ENCODE measurements around the gene CYTH3.

CYTH3 gene

DNA sequence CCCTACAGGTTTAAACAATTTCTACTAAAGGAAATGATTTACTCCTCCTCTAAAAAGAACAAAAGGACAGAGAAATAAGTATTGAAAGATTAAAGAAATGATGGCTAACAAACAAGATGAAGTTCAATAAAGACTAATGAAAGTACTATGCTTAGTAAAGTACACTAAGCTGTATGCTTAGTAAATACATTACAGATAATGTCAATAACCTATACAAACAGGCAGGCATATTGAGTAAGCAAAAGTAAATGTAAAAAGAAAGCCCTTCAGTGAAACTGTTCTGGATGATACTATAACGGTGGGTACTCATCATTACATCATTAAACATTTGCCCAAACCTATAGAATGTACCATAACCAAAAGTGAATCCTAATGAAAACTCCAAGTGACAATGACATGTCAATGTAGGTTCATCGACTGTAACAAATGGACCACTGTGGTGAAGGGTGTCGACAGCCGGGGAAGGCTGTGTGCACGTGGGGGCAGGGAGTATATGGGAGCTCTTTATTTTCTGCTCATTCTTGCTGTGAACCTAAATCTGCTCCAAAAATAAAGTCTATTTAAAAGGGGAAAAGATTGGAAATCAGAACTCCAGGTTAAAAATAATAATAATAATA is 34.0 kb downstream of the CYTH3 start:
- Histone ChIP-seq H3K27me3 (ENCODE audit: insufficient read depth, poor library complexity, severe bottlenecking) (no peaks in the 10 kb centered on the region), H3K9me3 (ENCODE audit: severe bottlenecking) (no peaks in the 10 kb centered on the region), H3K27ac (ENCODE audit: poor library complexity, severe bottlenecking) (no peak overlapping the region), H3K4me1 (ENCODE audit: insufficient read depth, poor library complexity, severe bottlenecking) (no peaks in the 10 kb centered on the region), H3K36me3 (ENCODE audit: low read depth) (no peaks in the 10 kb centered on the region), H3K4me3 (ENCODE audit: severe bottlenecking) (no peak overlapping the region)
- no peak; the same call in 2 of the 3 replicates for ATAC-seq (ENCODE audit: low read depth)
- TF ChIP-seq, protein P1, sequence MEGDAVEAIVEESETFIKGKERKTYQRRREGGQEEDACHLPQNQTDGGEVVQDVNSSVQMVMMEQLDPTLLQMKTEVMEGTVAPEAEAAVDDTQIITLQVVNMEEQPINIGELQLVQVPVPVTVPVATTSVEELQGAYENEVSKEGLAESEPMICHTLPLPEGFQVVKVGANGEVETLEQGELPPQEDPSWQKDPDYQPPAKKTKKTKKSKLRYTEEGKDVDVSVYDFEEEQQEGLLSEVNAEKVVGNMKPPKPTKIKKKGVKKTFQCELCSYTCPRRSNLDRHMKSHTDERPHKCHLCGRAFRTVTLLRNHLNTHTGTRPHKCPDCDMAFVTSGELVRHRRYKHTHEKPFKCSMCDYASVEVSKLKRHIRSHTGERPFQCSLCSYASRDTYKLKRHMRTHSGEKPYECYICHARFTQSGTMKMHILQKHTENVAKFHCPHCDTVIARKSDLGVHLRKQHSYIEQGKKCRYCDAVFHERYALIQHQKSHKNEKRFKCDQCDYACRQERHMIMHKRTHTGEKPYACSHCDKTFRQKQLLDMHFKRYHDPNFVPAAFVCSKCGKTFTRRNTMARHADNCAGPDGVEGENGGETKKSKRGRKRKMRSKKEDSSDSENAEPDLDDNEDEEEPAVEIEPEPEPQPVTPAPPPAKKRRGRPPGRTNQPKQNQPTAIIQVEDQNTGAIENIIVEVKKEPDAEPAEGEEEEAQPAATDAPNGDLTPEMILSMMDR (IDR thresholded peaks at IDR 0.05; ENCODE audit: poor library complexity, severe bottlenecking), result no peak
- no peak for DNase-seq (ENCODE audit: low spot score)

DNA sequence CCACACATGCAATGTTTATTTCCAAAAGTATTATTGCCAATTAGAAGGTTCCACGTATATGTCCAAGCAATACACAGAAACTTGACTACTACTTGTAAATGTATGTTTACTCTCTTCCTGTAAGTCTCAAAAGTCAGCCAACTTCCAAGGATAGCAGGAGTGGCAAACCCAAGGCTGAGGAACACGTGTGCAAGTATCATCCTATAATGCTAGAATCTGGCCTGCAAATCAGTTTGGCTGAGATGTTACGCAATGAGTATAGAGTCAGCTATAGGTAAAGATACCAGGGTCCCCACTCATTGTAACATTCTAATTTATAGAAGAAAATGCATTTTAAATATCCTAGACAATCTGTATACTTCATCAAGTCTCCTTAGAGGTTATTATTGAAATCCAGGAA is 34.7 kb downstream of the CYTH3 start:
- H3K27ac ChIP-seq (ENCODE audit: poor library complexity, severe bottlenecking), result no peak overlapping the region
- TF ChIP-seq, protein P1 (IDR thresholded peaks at IDR 0.05; ENCODE audit: poor library complexity, severe bottlenecking), result no peak
- ATAC-seq (ENCODE audit: low read depth) (no peak), DNase-seq (ENCODE audit: low spot score) (no peak)
- H3K4me1 ChIP-seq (ENCODE audit: insufficient read depth, poor library complexity, severe bottlenecking), result no peaks in the 10 kb centered on the region
- no peak overlapping the region for H3K4me3 ChIP-seq (ENCODE audit: severe bottlenecking)
- no peaks in the 10 kb centered on the region for H3K36me3 ChIP-seq (ENCODE audit: low read depth)
- H3K27me3 ChIP-seq (ENCODE audit: insufficient read depth, poor library complexity, severe bottlenecking), result no peaks in the 10 kb centered on the region
- no peaks in the 10 kb centered on the region for H3K9me3 ChIP-seq (ENCODE audit: severe bottlenecking)

DNA sequence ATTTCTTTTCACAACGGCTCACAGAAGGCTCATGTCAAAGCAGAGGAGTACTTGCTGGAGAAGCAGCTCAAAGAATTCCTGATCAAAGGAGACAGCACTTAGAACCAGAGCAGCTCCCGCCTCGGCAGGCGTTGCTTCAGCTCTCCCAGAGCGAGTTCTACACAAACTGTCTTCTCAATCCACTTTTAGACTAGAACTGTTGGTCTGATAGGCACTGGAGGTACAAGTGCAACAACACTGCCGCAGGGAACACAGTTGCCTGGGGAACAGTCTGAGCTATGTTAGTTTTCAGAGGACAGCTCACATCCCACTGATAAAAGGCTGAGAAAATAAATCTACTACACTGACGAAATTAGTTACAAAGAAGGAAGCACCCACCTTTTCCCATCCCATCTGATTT is 35.4 kb downstream of the CYTH3 start:
- no peaks in the 10 kb centered on the region for H3K27me3 ChIP-seq (ENCODE audit: insufficient read depth, poor library complexity, severe bottlenecking)
- no peak overlapping the region for H3K4me3 ChIP-seq (ENCODE audit: severe bottlenecking)
- H3K27ac ChIP-seq (ENCODE audit: poor library complexity, severe bottlenecking), result no peak overlapping the region
- TF ChIP-seq, protein P1 (IDR thresholded peaks at IDR 0.05; ENCODE audit: poor library complexity, severe bottlenecking), result no peak
- DNase-seq (ENCODE audit: low spot score) (no peak), ATAC-seq (ENCODE audit: low read depth) (no peak)
- H3K36me3 ChIP-seq (ENCODE audit: low read depth), result no peaks in the 10 kb centered on the region
- no peaks in the 10 kb centered on the region for H3K4me1 ChIP-seq (ENCODE audit: insufficient read depth, poor library complexity, severe bottlenecking)
- H3K9me3 ChIP-seq (ENCODE audit: severe bottlenecking), result no peaks in the 10 kb centered on the region

DNA sequence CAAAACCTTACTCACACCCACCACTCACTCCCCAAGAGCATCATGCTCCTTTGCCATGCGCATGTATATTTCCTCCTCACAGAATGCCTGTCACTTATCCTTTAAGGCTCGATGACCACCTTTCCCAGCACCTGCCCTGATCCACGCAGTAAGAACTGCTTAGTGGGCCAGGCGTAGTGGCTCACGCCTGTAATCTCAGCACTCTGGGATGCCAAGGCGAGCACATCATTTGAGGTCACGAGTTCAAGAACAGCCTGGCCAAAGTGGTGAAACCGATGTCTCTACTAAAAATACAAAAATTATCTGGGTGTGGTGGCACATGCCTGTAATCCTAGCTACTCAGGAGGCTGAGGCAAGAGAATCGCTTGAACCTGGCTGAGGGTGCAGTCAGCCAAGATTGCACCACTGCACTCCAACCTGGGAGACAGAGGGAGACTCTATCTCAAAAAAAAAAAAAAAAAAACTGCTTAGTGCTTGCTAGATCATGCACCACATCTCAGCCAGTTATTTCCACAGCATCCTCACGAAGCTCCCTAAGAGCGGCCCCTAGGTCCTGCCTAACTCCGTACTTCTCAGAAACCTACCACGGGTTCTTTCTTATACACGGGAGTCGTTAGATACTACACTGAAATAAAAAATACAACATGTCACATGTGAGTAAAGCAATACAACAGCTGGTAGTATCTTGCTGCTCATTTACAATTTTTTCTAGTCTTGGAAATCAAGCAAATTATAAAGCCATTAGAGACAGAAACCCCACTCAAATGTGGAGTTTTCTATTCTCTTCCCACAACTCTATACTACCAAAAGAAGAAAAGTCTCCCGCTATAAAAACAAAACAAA is 37.2 kb downstream of the CYTH3 start:
- TF ChIP-seq, protein P1 (IDR thresholded peaks at IDR 0.05; ENCODE audit: poor library complexity, severe bottlenecking), result no peak
- ATAC-seq (ENCODE audit: low read depth), result no peak
- Histone ChIP-seq H3K36me3 (ENCODE audit: low read depth) (no peaks in the 10 kb centered on the region), H3K27me3 (ENCODE audit: insufficient read depth, poor library complexity, severe bottlenecking) (no peaks in the 10 kb centered on the region), H3K9me3 (ENCODE audit: severe bottlenecking) (no peaks in the 10 kb centered on the region), H3K27ac (ENCODE audit: poor library complexity, severe bottlenecking) (no peak overlapping the region), H3K4me1 (ENCODE audit: insufficient read depth, poor library complexity, severe bottlenecking) (no peaks in the 10 kb centered on the region), H3K4me3 (ENCODE audit: severe bottlenecking) (no peak overlapping the region)
- DNase-seq (ENCODE audit: low spot score), result no peak

DNA sequence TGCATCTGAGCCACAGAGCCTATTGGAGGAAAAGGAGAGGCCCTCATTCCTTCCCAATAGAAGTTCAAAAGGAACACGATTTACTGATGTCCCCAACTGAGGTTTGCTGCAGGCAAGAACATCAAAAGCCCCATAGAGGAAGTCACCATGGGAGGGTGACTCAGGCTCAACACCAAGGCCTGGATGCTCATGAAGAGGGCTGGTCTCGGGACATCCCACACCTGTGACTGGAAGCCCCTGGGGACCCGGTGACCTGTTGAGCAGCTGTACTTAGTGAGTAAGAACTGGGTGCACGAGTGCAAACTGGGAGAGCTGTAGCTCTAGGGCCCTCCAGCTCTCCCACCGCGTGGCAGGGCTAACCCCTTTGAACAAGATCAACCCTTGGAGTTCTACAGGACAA is 38.0 kb downstream of the CYTH3 start:
- Histone ChIP-seq H3K9me3 (ENCODE audit: severe bottlenecking) (no peaks in the 10 kb centered on the region), H3K4me1 (ENCODE audit: insufficient read depth, poor library complexity, severe bottlenecking) (no peaks in the 10 kb centered on the region), H3K36me3 (ENCODE audit: low read depth) (no peaks in the 10 kb centered on the region), H3K27ac (ENCODE audit: poor library complexity, severe bottlenecking) (no peak overlapping the region), H3K27me3 (ENCODE audit: insufficient read depth, poor library complexity, severe bottlenecking) (no peaks in the 10 kb centered on the region), H3K4me3 (ENCODE audit: severe bottlenecking) (no peak overlapping the region)
- no peak for ATAC-seq (ENCODE audit: low read depth)
- DNase-seq (ENCODE audit: low spot score), result no peak
- TF ChIP-seq, protein P1 (IDR thresholded peaks at IDR 0.05; ENCODE audit: poor library complexity, severe bottlenecking), result no peak

All from RWPE2 (cell line).